ENCODE results near the gene HERPUD2.

DNA sequence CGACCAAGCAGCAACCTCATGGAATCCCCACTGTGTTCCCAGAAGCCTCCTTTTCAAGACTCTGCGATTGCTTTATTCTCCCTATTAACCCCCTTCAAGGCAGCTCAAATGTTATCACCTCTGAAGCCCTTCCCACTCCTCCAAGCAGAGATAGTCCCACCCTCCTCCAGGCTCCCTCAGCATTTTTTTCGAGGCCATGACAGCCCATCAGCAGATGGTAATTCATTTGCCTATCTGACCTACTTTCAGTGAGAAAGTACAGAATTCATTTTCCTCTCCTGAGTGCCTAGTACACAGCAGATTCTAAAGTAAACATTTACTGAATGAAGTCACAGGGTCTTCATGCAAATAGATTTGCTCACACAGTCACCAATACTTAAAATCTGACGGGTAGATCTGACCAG, 47.8 kb downstream of the HERPUD2 start:
- TF ChIP-seq POLR2A (IDR thresholded peaks at IDR 0.05): no peak
- TF ChIP-seq, protein P1, sequence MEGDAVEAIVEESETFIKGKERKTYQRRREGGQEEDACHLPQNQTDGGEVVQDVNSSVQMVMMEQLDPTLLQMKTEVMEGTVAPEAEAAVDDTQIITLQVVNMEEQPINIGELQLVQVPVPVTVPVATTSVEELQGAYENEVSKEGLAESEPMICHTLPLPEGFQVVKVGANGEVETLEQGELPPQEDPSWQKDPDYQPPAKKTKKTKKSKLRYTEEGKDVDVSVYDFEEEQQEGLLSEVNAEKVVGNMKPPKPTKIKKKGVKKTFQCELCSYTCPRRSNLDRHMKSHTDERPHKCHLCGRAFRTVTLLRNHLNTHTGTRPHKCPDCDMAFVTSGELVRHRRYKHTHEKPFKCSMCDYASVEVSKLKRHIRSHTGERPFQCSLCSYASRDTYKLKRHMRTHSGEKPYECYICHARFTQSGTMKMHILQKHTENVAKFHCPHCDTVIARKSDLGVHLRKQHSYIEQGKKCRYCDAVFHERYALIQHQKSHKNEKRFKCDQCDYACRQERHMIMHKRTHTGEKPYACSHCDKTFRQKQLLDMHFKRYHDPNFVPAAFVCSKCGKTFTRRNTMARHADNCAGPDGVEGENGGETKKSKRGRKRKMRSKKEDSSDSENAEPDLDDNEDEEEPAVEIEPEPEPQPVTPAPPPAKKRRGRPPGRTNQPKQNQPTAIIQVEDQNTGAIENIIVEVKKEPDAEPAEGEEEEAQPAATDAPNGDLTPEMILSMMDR (IDR thresholded peaks at IDR 0.05): no peak

Data from heart left ventricle (tissue), 13 donors.